Measurements from ENCODE around the gene TADA2B.

DNA sequence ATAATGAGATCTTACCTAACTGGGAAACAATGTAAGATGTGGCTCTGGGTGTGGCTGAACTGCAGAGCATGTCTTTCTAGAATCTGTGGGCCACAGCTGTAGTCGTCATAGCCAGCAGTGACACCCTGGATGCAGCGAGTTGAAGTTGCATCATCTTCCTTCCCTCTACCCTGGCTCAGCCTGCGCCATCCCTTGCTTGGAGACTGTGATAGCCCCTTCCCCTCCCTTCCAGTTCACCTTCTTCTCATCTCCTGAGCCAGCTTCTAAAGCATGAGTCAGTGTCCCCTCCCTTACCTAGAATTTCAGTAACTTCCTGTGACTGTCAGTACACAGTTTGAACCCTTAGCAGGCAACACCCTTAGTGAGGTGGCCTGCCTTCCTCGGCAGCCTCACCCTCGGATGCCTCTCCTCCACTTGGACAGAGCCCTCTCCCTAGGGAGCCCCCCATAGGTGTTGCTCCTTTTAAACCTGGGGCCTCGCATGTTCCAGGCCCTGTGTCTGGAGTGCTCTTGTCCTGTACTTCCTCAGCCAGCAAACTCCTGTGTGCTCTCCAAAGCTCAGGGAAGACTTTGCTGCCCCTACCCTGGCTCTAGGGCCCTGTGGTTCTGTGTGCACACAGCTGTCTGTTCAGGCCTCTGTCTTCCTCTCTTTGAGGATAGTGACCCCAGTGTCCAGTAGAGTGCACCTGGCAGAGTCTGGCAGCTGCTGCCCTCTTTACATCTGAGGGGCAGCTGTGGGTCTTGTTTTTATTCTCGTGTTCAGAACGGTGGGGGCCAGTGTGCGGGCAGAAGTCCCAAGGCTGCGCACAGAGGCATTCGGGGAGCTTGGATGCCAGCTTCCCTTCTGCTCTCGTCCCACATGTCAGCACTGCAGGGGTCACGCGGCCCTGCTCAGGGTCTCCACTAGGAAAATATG, 43.7 kb upstream of the TADA2B start:
- TF ChIP-seq CTCF (IDR thresholded peaks at IDR 0.05; ENCODE audit: low read depth, low read length) (no peak), EZH2phosphoT487 (IDR thresholded peaks at IDR 0.05; ENCODE audit: low read depth) (no peak)
